GM19023 (cell line): ENCODE data around the gene MYO7B.

Source experiments
- ATAC-seq: cut with Tn5 transposase; IDR thresholded peaks from one replicate; pipeline ENCODE4 v1.9.1; 2021; ENCODE audit warnings: mild to moderate bottlenecking, moderate library complexity; ENCODE audit not compliant: unreplicated experiment

MYO7B gene

DNA sequence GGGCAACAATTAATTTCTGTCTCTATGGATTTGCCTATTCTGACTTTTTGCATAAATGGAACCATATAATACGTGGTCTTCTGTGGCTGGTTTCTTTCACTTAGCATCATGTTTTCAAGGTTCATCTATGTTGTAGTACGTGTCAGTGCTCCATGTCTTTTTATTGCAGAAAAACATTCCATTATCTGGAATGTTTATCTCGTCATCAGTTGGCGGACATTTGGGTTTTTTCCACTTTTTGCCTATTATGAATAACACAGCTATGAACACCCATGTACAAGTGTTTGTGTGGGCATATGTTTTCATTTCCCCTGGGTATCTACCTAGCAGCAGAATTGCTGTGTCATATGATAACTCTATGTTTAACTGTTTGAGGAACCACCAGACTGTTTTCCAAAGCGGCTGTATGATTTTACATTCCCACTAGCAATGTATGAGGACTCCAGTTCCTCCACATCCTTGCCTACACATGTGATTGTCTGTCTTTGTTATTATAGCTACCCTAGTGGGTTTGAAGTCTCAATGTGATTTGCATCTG, 49.9 kb downstream of the MYO7B start:
- no peak for ATAC-seq

DNA sequence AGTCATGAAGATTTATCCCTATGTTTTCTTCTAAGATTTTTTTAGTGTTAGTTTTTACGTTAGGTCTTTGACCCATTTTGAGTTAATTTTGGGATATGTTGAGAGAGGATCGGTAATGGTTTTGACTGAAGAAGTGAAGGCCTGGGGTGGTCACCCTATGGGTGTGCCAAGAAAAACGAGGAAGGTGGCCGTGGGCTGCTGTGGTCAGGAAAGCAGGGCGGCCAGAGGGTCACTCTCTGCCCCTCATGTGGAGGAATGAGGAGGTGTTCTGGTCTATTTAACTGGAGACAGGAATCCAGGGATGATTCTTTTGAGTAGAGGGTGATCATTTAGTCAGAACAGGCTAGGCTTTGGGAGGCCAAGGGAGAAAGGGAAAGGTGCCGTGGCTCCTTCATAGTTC, 50.7 kb downstream of the MYO7B start:
- ATAC-seq, result no peak

DNA sequence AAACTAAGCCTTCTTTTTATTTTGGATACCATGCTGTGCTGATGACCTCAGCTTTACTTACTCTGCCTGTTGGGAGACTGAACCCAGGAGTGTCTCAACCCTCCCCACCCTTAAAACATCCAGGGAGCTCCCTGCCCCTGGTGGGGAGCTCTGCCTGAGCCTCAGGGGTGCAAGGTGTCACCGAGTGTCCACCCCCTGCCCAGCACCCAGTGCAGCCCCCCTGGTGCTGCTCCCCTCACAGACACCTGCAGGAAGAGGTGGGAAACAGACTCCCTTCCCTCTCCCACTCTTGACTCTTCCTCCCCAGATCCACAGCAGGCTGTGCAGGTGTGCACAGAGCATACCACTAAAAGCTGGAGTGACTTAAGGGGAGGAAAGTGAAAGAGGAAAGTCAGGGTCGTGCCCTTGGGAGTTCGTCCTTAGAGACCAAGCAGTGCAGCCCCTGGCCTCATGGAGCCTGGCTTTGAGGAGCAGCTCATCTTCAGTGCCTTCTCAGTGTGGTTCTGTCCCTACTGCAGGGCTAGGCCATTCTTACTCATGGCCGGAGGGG, 51.3 kb downstream of the MYO7B start:
- no peak for ATAC-seq

DNA sequence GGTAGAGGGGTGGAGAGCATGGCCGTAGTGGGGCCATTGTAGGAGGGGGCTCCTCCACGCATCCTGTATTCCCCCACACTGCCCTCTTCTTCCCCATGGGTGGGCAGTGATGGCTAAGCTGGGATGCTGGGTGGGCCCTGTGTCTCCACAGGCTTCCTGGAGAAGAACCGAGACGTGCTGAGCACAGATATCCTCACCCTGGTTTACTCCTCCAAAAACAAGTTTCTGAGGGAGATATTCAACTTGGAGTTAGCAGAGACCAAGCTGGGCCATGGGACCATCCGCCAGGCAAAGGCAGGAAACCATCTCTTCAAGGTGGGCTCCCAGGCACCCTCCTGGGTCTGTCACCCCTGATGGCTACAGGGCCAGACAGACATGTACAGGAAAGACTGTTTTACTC, 52.8 kb downstream of the MYO7B start:
- no peak for ATAC-seq

DNA sequence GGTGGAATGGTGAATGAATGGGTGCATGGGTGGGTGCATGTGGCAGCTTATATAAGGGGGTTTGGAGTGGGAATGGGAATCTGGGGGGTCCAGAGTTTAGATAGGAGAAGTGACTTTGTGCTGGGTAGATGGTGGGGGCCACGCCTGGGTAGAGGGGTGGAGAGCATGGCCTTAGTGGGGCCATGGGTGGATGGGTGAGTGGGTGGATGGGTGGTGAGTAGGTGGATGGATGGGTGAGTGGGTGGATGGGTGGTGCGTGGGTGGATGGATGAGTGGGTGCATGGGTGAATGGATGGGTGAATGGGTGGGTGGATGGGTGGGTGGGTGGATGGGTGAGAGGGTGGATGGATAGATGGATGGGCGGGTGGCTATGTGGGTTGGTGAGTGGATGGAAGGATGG, 53.9 kb downstream of the MYO7B start:
- no peak for ATAC-seq

DNA sequence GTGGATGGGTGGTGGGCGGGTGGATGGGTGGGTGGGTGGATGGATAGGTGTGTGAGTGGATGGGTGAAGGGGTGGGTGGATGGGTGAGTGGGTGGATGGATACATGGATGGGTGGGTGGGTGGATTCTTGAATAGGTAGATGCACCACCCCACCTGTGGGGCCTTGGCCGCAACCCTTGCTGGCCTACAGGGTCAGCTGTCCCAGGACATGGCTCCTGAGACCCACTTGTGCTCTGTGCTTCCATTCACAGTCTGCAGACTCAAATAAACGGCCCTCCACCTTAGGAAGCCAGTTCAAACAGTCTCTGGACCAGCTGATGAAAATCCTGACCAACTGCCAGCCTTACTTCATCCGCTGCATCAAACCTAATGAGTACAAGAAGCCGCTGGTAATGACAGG, 54.4 kb downstream of the MYO7B start:
- no peak for ATAC-seq

DNA sequence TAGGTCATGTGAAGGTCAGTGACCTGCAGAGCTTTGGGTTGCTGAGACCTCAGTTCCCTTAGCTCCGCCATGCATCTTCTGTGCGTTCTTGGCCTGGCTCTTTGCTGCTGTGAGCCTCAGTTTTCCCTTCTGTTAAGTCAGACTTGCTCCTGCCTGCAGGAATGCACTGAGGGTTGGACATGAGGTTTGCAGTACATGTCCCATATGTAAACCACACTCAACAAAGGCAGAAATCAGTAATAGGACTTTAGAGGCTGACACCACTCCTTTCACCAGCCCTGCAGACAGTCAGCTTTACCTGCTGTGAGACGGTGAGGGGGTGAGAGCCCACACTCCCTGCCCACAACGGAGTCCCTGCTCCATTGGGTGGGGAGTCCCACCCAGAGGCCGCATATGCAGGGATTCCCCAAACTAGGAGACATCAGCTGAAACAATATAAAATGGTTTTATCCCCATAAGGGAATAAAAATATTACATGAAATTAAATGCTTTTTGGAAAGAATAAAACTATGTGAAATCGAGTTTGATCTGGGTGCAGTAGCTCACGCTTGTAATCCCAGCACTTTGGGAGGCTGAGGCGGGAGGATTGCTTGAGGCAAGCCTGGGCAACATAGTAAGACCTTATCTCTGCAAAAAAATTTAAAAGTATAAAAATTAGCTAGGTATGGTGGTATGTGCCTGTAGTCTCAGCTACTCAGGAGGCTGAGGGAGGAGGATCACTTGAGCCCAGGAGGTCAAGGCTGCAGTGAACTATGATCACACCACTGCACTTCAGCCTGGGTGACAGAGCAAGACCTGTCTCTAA, 55.1 kb downstream of the MYO7B start:
- ATAC-seq, result no peak

DNA sequence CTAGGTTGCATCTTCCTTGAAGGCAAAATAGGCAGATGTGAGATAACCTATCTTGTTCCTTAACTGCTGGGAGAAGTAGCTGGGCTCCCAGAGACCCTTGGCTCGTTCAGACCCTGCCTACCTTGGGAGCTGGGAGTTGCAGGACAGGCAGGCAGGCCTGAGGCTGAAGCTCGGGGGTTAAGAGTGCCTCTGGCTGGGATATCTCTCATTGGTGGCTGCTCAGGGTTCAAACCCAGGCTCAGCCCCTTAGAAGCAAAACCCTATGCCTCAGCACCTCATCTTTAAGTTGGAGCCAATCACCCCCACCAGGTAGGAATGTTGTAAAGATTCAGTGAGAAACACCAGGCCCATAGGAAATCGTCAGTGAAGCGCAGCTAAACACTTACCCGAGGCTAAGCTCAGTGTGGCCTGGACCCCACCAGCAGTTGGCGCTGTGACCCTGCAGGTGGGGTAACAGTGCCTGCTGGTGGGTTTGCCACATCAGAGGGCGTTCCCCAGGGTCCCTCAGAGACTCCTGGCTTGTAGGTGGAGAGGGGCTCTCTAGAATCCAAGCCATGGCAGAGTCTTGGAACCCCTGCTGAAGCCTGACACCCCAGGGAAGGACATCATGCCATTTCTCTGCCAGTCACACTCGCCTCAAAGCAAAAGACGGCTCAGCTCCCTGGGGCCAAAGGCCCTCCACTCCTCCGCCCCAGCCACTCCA, 55.9 kb downstream of the MYO7B start:
- no peak for ATAC-seq

- ATAC-seq, result no peak
These were observed 57.3 kb downstream of the MYO7B start for GRCh38 chr2:127592761-127593227.

GRCh38 chr2:127593228-127594115, 58.0 kb downstream of the MYO7B start:
- no peak for ATAC-seq

GRCh38 chr2:127594116-127594591, 58.7 kb downstream of the MYO7B start:
- no peak for ATAC-seq

DNA sequence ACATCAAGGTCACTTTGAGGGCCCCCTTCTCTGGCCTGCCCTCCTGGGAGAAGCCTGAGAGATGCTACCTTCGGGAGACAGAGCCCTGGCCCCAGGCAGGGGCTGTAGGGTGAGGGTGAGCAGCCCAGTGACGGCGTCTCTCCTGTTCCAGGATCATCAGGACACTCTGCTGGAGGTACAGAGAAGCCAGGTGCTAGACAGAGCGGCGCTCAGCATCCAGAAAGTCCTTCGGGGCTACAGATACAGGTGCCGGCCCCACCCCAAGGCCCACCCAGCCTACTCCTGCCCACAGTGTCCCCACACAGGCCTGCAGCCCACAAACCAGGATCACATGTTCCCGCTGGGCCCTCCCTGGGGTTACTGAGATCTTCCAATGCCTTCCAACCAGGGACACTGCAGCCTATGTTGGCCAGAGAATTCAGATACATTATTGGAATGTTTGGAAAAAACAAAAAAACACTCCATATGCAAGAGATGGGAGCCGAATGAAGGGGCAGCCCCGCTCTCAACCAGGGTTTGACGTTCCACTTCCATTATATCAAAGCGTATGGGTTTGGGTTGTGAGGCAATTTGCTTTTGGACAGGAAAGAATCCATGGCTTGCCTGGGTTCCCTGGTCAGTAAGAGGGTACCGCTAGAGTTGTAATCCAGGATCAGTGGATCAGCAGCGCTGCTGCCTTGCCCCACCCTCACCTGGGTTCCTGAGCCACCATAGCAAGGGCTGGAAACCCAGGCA, 61.0 kb downstream of the MYO7B start:
- no peak for ATAC-seq

- no peak for ATAC-seq
These were observed 61.8 kb downstream of the MYO7B start for GRCh38 chr2:127597046-127597983.

GRCh38 chr2:127597984-127598380, 62.5 kb downstream of the MYO7B start:
- no peak for ATAC-seq

DNA sequence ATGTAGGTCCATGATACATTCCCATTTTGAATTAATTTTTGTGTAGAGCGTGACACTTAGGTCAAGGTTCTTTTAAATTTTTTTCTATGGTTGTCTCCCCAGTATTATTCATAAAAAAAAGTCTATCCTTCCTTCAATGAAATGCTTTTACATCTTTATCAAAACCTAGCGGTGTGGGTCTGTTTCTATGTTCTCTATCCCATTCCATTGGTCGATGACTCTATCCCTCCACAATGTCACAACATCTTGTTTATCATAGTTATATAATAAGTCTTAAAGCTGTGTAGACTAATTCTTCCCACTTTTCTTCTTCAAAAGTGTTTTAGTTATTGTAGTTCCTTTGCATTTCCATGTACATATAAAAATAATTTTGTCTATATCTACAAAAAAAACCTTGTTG, 63.2 kb downstream of the MYO7B start:
- ATAC-seq, result no peak

GRCh38 chr2:127599211-127599610, 63.7 kb downstream of the MYO7B start:
- no peak for ATAC-seq

DNA sequence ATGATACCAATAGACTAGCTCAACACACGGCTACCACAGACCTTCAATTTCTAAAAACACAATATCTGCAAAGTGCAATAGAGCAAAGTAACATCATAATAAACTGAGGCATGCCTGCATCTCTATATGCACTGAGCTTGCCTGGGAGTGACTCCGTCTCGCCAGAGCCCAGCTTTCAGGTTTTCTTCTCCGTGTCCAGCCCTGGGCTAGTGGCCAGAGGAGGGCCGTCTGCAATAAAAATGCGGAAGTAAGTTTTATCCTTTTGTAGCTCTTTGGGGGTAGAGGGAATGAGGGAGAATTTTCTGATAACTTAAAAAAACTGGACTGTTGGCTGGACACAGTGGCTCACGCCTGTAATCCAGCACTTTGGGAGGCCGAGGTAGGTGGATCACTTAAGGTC, 69.5 kb downstream of the MYO7B start:
- ATAC-seq, result no peak

DNA sequence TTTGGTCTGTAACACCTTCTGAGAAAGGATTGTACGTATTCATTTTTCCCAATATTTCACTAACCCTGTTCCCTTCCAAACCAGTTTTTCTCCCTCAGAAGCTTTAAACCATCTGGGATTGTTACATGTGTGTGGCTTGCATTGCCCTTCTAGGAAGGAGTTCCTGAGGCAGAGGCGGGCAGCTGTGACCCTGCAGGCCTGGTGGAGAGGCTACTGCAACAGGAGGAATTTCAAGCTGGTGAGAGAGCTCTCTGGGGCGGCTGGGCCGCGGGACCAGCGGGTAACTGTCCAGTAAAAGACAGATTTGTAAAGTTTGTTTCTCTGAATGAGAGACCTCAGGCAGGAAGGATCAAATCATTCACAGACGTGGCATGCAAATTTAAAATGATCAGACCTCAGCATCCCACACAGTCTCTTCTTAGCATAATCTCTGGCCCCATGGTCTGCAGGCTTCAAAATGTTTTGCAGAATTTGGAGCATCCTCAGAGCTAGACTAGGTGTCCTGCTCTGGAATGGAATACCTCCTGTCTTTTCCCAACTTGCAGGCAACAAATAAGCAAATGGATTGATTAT, 70.3 kb downstream of the MYO7B start:
- ATAC-seq, result no peak
